ENCODE measurements around the gene CRLF2. TPM values are rescaled to one million over a fixed set of nuclear protein-coding genes. Genes with fewer than 3 reads are reported as not detected.

Gene CRLF2
- total and polyA plus RNA-seq, 10 of the 15 experiments (the other 5 are each of a cell fraction or from before 2014, with no cell fraction given), result 2.7 to 7.2 (median 4.5) TPM

DNA sequence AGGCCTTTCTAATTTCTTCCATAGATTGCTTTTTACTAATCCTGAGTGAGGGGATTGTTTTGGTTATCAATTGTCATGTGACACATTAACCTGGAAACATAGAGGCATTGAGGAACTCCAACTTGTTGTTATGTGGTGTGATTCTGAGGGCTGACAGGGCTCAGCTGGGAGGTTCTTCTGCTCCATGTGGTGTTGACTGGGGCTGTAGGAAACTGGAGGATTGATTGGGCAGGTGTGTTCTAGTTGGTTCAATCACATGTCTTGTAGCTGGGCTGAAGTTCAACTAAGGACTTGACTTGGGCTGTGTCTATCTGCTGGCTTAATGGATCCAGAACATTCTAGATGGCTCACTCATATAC lies 10.8 kb upstream of the CRLF2 start:
- H2AFZ ChIP-seq (ENCODE audit: control insufficient read depth, low read depth, low read length), result no peak overlapping the region
- ATAC-seq (no peak), DNase-seq (ENCODE audit: low read depth, low spot score) (no peak), FAIRE-seq (no peak)
- no peaks in the 10 kb centered on the region for H4K20me1 ChIP-seq (ENCODE audit: control insufficient read depth, insufficient read depth)
- no peak overlapping the region for H3K9ac ChIP-seq (ENCODE audit: control insufficient read depth, insufficient read depth, low read length)
- ChIA-PET SMC1A (ENCODE audit: uncharacterized antibody, unreplicated experiment) (no interaction called here), CTCF (no interaction called here), POLR2A (no interaction called here), RAD21 (ENCODE audit: unreplicated experiment) (no interaction called here)
- no peak overlapping the region for H3K27ac ChIP-seq (ENCODE audit: control insufficient read depth, insufficient read depth)
- in situ Hi-C loops (cut with MboI), result no loop called here
- no peaks in the 10 kb centered on the region for H3K36me3 ChIP-seq (ENCODE audit: control insufficient read depth in 2 of 2, insufficient read depth in 2 of 2, low read length in 1 of 2)
- BruUV-seq (replicated peaks), result no TSS peak
- intact Hi-C loops (cut with micrococcal nuclease; ENCODE audit: unreplicated experiment), result no loop called here
- H3K27me3 ChIP-seq (replicated peaks in 1 of 2; ENCODE audit: control insufficient read depth in 2 of 2, insufficient read depth in 2 of 2, low read length in 1 of 2), result no peaks in the 10 kb centered on the region
- no peaks in the 10 kb centered on the region for H3K79me2 ChIP-seq (ENCODE audit: control insufficient read depth, insufficient read depth, low read length)
- no peak overlapping the region for H3K4me2 ChIP-seq (ENCODE audit: control insufficient read depth, insufficient read depth)
- H3K4me3 ChIP-seq, result no peak overlapping the region
- H3K9me3 ChIP-seq (replicated peaks; ENCODE audit: control insufficient read depth, insufficient read depth, low read length), result peaks cover 5% of the 10 kb centered on the region; the same call in 2 of the 3 replicates
- H3K4me1 ChIP-seq (ENCODE audit: control insufficient read depth, insufficient read depth, low read length), result peaks cover 3% of the 10 kb centered on the region; the same call in 1 of the 2 replicates
- TF ChIP-seq CREB1 (IDR thresholded peaks at IDR 0.05; ENCODE audit: low read depth), result no peak
- TF ChIP-seq NFIC (IDR thresholded peaks at IDR 0.05; ENCODE audit: low read depth, low read length), result no peak
- no peak for TF ChIP-seq CHD4 (IDR thresholded peaks at IDR 0.05)
- TF ChIP-seq, protein P1, sequence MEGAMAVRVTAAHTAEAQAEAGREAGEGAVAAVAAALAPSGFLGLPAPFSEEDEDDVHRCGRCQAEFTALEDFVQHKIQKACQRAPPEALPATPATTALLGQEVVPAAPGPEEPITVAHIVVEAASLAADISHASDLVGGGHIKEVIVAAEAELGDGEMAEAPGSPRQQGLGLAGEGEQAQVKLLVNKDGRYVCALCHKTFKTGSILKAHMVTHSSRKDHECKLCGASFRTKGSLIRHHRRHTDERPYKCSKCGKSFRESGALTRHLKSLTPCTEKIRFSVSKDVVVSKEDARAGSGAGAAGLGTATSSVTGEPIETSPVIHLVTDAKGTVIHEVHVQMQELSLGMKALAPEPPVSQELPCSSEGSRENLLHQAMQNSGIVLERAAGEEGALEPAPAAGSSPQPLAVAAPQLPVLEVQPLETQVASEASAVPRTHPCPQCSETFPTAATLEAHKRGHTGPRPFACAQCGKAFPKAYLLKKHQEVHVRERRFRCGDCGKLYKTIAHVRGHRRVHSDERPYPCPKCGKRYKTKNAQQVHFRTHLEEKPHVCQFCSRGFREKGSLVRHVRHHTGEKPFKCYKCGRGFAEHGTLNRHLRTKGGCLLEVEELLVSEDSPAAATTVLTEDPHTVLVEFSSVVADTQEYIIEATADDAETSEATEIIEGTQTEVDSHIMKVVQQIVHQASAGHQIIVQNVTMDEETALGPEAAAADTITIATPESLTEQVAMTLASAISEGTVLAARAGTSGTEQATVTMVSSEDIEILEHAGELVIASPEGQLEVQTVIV (IDR thresholded peaks at IDR 0.05; ENCODE audit: borderline replicate concordance, partially characterized antibody), result no peak
- no peak for TF ChIP-seq DPF2 (IDR thresholded peaks at IDR 0.05)
- no peak for TF ChIP-seq RB1 (IDR thresholded peaks at IDR 0.05; ENCODE audit: borderline replicate concordance)
- no peak for TF ChIP-seq LARP7 (IDR thresholded peaks at IDR 0.05)
- no peak for TF ChIP-seq MEF2A (IDR thresholded peaks at IDR 0.05; ENCODE audit: insufficient read depth, low read depth, low read length)
- no peak for TF ChIP-seq USF2 (IDR thresholded peaks at IDR 0.05; ENCODE audit: borderline replicate concordance, low read depth, low read length)
- no peak for TF ChIP-seq NFXL1 (IDR thresholded peaks at IDR 0.05; ENCODE audit: borderline replicate concordance)
- TF ChIP-seq TCF3 (IDR thresholded peaks at IDR 0.05; ENCODE audit: borderline replicate concordance, insufficient read depth, low read depth, low read length), result no peak
- no peak for TF ChIP-seq ZNF622 (IDR thresholded peaks at IDR 0.05)
- TF ChIP-seq, protein P2, sequence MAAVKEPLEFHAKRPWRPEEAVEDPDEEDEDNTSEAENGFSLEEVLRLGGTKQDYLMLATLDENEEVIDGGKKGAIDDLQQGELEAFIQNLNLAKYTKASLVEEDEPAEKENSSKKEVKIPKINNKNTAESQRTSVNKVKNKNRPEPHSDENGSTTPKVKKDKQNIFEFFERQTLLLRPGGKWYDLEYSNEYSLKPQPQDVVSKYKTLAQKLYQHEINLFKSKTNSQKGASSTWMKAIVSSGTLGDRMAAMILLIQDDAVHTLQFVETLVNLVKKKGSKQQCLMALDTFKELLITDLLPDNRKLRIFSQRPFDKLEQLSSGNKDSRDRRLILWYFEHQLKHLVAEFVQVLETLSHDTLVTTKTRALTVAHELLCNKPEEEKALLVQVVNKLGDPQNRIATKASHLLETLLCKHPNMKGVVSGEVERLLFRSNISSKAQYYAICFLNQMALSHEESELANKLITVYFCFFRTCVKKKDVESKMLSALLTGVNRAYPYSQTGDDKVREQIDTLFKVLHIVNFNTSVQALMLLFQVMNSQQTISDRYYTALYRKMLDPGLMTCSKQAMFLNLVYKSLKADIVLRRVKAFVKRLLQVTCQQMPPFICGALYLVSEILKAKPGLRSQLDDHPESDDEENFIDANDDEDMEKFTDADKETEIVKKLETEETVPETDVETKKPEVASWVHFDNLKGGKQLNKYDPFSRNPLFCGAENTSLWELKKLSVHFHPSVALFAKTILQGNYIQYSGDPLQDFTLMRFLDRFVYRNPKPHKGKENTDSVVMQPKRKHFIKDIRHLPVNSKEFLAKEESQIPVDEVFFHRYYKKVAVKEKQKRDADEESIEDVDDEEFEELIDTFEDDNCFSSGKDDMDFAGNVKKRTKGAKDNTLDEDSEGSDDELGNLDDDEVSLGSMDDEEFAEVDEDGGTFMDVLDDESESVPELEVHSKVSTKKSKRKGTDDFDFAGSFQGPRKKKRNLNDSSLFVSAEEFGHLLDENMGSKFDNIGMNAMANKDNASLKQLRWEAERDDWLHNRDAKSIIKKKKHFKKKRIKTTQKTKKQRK (IDR thresholded peaks at IDR 0.05; ENCODE audit: low read depth, low read length), result no peak
- TF ChIP-seq CHD2 (IDR thresholded peaks at IDR 0.05; ENCODE audit: borderline replicate concordance, low read depth, low read length), result no peak
- no peak for TF ChIP-seq USF1 (IDR thresholded peaks at IDR 0.05; ENCODE audit: borderline replicate concordance, extremely low read length, insufficient read depth, low read depth, low read length)

Measured in GM12878 (cell line).